WTC11 (cell line): Measurements from ENCODE around the gene DOCK1.

ENCODE experiments used
- CTCF ChIP-seq: fragments of 200-600 bp; IDR thresholded peaks from 2 replicates; pipeline ENCODE4 v1.8.0; 2022; ENCODE audit warnings: antibody characterized with exemption
- GTF2I ChIP-seq: fragments of 250-450 bp; sonication (Bioruptor Pico); conservative IDR thresholded peaks from 2 replicates; pipeline ENCODE4 v1.4.0; 2021; ENCODE audit warnings: mild to moderate bottlenecking
- JUN ChIP-seq: sonication (generic); formaldehyde crosslinking; IDR thresholded peaks from 2 replicates; pipeline ENCODE4 v1.8.0; 2023; ENCODE audit warnings: mild to moderate bottlenecking, missing genetic modification reagents

DNA sequence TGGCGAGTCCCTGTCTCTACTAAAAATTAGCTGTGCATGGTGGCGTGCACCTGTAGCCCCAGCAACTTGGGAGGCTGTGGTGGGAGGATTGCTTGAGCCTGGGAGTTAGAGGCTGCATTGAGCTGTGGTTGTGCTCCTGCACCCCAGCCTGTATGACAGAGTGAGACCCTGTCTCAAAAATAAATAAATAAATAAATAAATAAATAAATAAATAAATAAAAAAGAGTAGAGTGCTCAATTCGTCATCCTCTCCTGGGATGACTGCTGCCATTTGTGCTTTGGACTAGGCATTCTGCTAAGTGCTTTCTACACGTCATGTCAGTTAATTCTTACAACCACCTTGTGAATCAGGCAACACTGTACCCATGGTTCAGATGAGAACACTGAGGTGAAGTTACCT lies 130.6 kb downstream of the DOCK1 start:
- TF ChIP-seq CTCF (no peak), JUN (CRISPR knock-in tag) (no peak), GTF2I (CRISPR knock-in tag) (no peak)
